Gastrocnemius medialis (tissue), 4 donors: Measurements from ENCODE around the gene ASTN2. TPM values are rescaled to one million over a fixed set of nuclear protein-coding genes. Genes with fewer than 3 reads are reported as not detected.

ENCODE experiments used
- ATAC-seq, 2 donors: fragments of 150-250 bp; one replicate each; pipeline ENCODE4 v1.9.1; 2016
- DNase-seq, 2 donors: peaks; one replicate each; pipeline ENCODE4 v3.0.0-alpha.2; 2019
- H3K27ac ChIP-seq, 4 donors: fragments of 200-600 bp; sonication (generic); 1 replicate in 1 of 4; 2 replicates in 3 of 4; pipeline ENCODE4 v1.5.1; 2016 to 2018; ENCODE audit warnings: mild to moderate bottlenecking in 2 of 4, moderate library complexity in 1 of 4
- H3K27me3 ChIP-seq, 3 donors: fragments of 200-600 bp; sonication (generic) in 2 of 3; 1 replicate in 1 of 3; 2 replicates in 2 of 3; pipeline versions ENCODE4 v1.5.1 to v1.6.0; 2016 to 2019; ENCODE audit warnings: mild to moderate bottlenecking in 1 of 3, moderate library complexity in 1 of 3
- H3K36me3 ChIP-seq, 2 donors: fragments of 200-600 bp; sonication (generic) in 1 of 2; one replicate each; pipeline ENCODE4 v1.5.1; 2017 to 2018
- H3K4me1 ChIP-seq, 2 donors: fragments of 200-600 bp; sonication (generic) in 1 of 2; one replicate each; pipeline ENCODE4 v1.5.1; 2016 to 2017; ENCODE audit warnings: mild to moderate bottlenecking in 2 of 2
- H3K4me3 ChIP-seq, 4 donors: fragments of 200-600 bp; sonication (generic) in 3 of 4; 1 replicate in 1 of 4; 2 replicates in 3 of 4; pipeline ENCODE4 v1.5.1; 2016 to 2019; ENCODE audit warnings: mild to moderate bottlenecking in 2 of 4
- H3K9me3 ChIP-seq, 3 donors: fragments of 200-600 bp; sonication (generic) in 2 of 3; 1 replicate in 1 of 3; 2 replicates in 2 of 3; pipeline ENCODE4 v1.5.1; 2016 to 2019
- POLR2A ChIP-seq, 2 donors: fragments of 450-650 bp; IDR thresholded peaks; one replicate each; pipeline ENCODE4 v1.6.1; 2017; ENCODE audit warnings: antibody characterized with exemption in 2 of 2, mild to moderate bottlenecking in 2 of 2, moderate library complexity in 2 of 2
- in situ Hi-C, 4 donors: fragments of 200-750 bp; cut with MboI; loops; one replicate each; pipeline versions ENCODE4 v1.15.0 to v1.8.0; 2017; ENCODE audit warnings: low sequenced_read_pairs in 4 of 4
- intact Hi-C: fragments of 100-400 bp; cut with DNase I; formaldehyde crosslinking; loops from one replicate; pipeline ENCODE4 v1.15.1; 2023; ENCODE audit warnings: low total_unique reads
- total RNA-seq, 4 donors: library from RNA; depleted of rRNA; stranded (reverse); fragments of >200 nt; gene quantifications; one replicate each; pipeline versions ENCODE4 v1.1.0 to v1.2.3, GENCODE V29; 2016
- TF ChIP-seq, protein P1 (sequence below), 5 experiments: fragments of 450-650 bp in 3 of 5; fragments of 200-600 bp in 2 of 5; sonication (generic) in 2 of 5; IDR thresholded peaks in 4 of 5; conservative IDR thresholded peaks in 1 of 5; 1 replicate in 4 of 5; 2 replicates in 1 of 5; pipeline ENCODE4 v1.5.1; 2016 to 2019; ENCODE audit warnings: antibody characterized with exemption in 5 of 5, mild to moderate bottlenecking in 3 of 5, moderate library complexity in 3 of 5

The ASTN2 gene
- total RNA-seq, 4 donors from 2014 or later: 2.5 to 4.6 (median 3.7) TPM

- Histone ChIP-seq H3K9me3 (no peaks in the 10 kb centered on the region), H3K27me3 (no peaks in the 10 kb centered on the region), H3K4me1 (no peaks in the 10 kb centered on the region), H3K4me3 (no peak overlapping the region), H3K36me3 (no peaks in the 10 kb centered on the region), H3K27ac (no peak overlapping the region)
- DNase-seq: no peak
- no peak for ATAC-seq
- intact Hi-C loops: loop anchor here (2.0 to 10.0 kb wide), 4 partner anchors 77 to 901 kb away; partner anchors contain the start of gene PAPPA
- no peak for TF ChIP-seq POLR2A (IDR thresholded peaks at IDR 0.05)
- TF ChIP-seq, protein P1, sequence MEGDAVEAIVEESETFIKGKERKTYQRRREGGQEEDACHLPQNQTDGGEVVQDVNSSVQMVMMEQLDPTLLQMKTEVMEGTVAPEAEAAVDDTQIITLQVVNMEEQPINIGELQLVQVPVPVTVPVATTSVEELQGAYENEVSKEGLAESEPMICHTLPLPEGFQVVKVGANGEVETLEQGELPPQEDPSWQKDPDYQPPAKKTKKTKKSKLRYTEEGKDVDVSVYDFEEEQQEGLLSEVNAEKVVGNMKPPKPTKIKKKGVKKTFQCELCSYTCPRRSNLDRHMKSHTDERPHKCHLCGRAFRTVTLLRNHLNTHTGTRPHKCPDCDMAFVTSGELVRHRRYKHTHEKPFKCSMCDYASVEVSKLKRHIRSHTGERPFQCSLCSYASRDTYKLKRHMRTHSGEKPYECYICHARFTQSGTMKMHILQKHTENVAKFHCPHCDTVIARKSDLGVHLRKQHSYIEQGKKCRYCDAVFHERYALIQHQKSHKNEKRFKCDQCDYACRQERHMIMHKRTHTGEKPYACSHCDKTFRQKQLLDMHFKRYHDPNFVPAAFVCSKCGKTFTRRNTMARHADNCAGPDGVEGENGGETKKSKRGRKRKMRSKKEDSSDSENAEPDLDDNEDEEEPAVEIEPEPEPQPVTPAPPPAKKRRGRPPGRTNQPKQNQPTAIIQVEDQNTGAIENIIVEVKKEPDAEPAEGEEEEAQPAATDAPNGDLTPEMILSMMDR (IDR thresholded peaks at IDR 0.05 in 4 of 5, conservative IDR thresholded peaks at IDR 0.05 in 1 of 5): no peak
- in situ Hi-C loops: loop anchor here in 2 of 4 donors (10.0 kb wide), 2 partner anchors 79 to 331 kb away; no protein-coding TSS in a partner anchor
Measured at GRCh38 chr9:116495725-116496124, 919.1 kb downstream of the ASTN2 start.

GRCh38 chr9:116494815-116495634 is 919.8 kb downstream of the ASTN2 start:
- no peaks in the 10 kb centered on the region for H3K36me3 ChIP-seq
- H3K27ac ChIP-seq: no peak overlapping the region
- in situ Hi-C loops: loop anchor here in 2 of 4 donors (10.0 kb wide), 2 partner anchors 80 to 330 kb away; no protein-coding TSS in a partner anchor
- ATAC-seq (peak; percentile 39 to 78), DNase-seq (no peak)
- no peaks in the 10 kb centered on the region for H3K4me1 ChIP-seq
- H3K9me3 ChIP-seq: no peaks in the 10 kb centered on the region
- intact Hi-C loops: loop anchor here (2.0 to 10.0 kb wide), 5 partner anchors 78 to 900 kb away; partner anchors contain the start of gene PAPPA
- TF ChIP-seq, protein P1 (IDR thresholded peaks at IDR 0.05 in 4 of 5, conservative IDR thresholded peaks at IDR 0.05 in 1 of 5): peak; percentile 46 to 71 (median 58)
- no peak for TF ChIP-seq POLR2A (IDR thresholded peaks at IDR 0.05)
- no peak overlapping the region for H3K4me3 ChIP-seq
- H3K27me3 ChIP-seq: no peaks in the 10 kb centered on the region

DNA sequence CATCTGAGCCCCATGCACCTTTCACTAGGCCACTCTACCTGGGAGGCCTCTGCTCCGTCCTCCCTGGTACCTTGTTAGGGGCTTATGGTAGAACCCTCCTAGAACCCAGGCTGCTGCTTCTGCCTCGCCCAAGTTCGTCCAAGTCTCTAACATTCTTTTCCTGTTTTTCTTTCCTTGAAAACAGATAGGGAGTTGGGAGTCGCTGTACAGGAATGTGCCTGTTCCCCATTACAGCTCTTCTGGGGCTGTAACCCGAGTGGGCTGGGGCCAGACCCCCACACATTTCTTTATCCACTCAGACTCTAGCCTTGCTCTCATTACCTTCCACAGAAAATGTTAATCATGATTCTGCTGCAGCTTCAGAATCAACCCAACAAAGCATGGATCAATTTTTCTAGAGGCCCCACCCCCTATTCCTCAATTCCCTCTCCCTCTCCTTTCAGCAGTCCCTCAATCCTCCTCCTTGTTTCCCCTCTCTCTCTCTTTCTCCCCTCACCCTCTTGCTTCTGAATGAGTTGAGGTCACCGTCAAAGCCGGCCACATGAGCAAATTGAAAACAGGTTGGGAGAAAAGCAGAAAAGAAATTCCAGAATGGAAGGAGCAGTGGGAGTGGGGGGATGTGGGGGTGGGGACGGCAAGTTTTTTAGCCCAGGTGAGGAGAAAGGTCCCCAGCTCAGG is 921.5 kb downstream of the ASTN2 start:
- Histone ChIP-seq H3K4me1 (no peaks in the 10 kb centered on the region), H3K9me3 (no peaks in the 10 kb centered on the region), H3K36me3 (no peaks in the 10 kb centered on the region), H3K27ac (no peak overlapping the region), H3K27me3 (no peaks in the 10 kb centered on the region), H3K4me3 (no peak overlapping the region)
- ATAC-seq (no peak), DNase-seq (no peak)
- in situ Hi-C loops (loop anchor here in 2 of 4 donors (10.0 kb wide), 2 partner anchors 81 to 329 kb away; no protein-coding TSS in a partner anchor), intact Hi-C loops (loop anchor here (5.0 to 10.0 kb wide), 4 partner anchors 171 to 899 kb away; partner anchors contain the start of gene PAPPA)
- TF ChIP-seq, protein P1 (IDR thresholded peaks at IDR 0.05 in 4 of 5, conservative IDR thresholded peaks at IDR 0.05 in 1 of 5): no peak

GRCh38 chr9:116491659-116492058 is 923.2 kb downstream of the ASTN2 start:
- Histone ChIP-seq H3K36me3 (no peaks in the 10 kb centered on the region), H3K4me1 (no peaks in the 10 kb centered on the region), H3K27ac (no peak overlapping the region), H3K27me3 (no peaks in the 10 kb centered on the region), H3K9me3 (no peaks in the 10 kb centered on the region), H3K4me3 (no peak overlapping the region)
- ATAC-seq (no peak), DNase-seq (no peak)
- intact Hi-C loops (loop anchor here (5.0 to 10.0 kb wide), 4 partner anchors 173 to 897 kb away; partner anchors contain the start of gene PAPPA), in situ Hi-C loops (loop anchor here in 2 of 4 donors (10.0 kb wide), 2 partner anchors 83 to 327 kb away; no protein-coding TSS in a partner anchor)
- TF ChIP-seq, protein P1 (IDR thresholded peaks at IDR 0.05 in 4 of 5, conservative IDR thresholded peaks at IDR 0.05 in 1 of 5): no peak
- no peak for TF ChIP-seq POLR2A (IDR thresholded peaks at IDR 0.05)
